ENCODE data around the gene CRISPLD2. TPM values are rescaled to one million over a fixed set of nuclear protein-coding genes. Genes with fewer than 3 reads are reported as not detected.

The CRISPLD2 gene
- total RNA-seq, 4 donors from 2014 or later: 19.6 to 319 (median 84.3) TPM

DNA sequence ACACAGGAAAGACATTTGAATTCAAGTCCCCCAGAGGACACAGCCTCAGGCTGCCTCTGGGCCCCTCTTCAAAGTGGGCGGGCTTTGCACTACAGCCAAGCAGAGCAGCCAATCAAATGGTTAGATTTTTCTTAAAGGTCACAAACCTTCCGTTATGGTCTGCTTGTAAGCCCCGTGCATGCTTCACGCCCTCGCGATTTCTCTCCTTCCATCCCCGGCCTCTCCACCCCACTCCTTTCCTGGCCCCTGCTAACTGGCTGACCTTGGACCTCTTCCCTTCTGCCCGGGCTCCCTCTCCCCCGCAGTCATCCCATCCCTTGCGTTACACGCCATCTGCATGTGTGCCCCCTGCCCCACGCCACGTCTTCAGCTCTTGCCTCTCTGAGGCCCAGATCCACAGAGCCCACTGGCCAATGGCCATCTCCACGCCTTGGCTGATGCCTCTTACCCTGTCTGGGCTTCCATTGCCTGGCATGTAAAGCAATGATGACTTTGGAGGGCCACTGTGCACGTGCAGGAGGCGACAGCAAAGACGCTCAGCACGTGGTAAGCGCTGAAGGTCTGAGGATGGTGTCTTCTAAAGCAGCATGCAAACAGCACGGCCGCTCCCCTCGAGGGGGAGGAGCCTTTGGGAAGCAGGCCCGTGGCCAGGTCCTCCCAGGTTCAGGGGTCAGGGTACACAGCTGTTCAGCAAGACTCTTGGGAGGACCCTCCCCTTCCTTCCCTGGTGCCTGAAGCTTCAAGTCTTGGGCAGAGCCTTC, 104.7 kb downstream of the CRISPLD2 start:
- TF ChIP-seq, protein P1, sequence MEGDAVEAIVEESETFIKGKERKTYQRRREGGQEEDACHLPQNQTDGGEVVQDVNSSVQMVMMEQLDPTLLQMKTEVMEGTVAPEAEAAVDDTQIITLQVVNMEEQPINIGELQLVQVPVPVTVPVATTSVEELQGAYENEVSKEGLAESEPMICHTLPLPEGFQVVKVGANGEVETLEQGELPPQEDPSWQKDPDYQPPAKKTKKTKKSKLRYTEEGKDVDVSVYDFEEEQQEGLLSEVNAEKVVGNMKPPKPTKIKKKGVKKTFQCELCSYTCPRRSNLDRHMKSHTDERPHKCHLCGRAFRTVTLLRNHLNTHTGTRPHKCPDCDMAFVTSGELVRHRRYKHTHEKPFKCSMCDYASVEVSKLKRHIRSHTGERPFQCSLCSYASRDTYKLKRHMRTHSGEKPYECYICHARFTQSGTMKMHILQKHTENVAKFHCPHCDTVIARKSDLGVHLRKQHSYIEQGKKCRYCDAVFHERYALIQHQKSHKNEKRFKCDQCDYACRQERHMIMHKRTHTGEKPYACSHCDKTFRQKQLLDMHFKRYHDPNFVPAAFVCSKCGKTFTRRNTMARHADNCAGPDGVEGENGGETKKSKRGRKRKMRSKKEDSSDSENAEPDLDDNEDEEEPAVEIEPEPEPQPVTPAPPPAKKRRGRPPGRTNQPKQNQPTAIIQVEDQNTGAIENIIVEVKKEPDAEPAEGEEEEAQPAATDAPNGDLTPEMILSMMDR (IDR thresholded peaks at IDR 0.05): no peak
- TF ChIP-seq POLR2A (IDR thresholded peaks at IDR 0.05): no peak
- peak in 1 of 3 donors; percentile 72 for DNase-seq
- H3K27ac ChIP-seq: peak overlapping the region in 2 of 4 donors; percentile 16 to 25
- no peaks in the 10 kb centered on the region for H3K9me3 ChIP-seq
- no peak overlapping the region for H3K4me3 ChIP-seq
- H3K4me1 ChIP-seq: peaks cover 0 to 33% (median 0%) of the 10 kb centered on the region in 4 donors
- H3K36me3 ChIP-seq: no peaks in the 10 kb centered on the region
- H3K27me3 ChIP-seq: no peaks in the 10 kb centered on the region

DNA sequence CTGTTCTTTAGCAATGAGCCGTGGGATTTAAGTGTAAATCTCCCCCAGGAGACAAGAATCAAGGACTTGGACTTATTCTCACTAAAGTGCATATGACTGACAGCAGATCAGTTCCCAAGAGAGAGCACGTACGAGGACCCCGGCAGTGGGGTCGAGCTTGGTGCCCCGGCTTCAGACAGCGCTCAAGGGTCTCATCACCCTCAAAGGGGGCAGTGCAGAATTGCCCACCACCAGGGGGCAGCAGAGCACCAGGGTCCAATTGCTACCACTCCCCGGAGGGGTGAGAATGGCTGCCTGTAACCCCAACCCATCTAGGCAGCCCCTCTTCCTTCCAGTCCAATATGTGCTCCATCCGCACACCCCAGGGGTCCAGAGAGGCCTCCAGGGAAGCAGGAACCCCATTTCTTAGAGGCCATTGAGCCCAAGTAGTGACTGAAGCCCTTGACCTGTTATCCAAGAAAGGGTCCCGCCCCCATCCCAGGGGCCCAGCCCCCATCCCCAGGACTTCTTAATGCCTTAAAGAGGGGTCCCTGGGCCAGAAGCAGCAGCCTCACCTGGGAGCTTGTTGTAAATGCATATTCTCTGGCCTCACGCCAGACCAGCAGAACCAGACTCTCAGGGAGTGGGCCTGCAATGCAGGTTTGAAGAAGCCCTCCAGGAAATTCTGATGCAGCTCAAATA, 105.4 kb downstream of the CRISPLD2 start:
- peak; percentile 51 to 78 (median 76) for DNase-seq
- Histone ChIP-seq H3K4me1 (peaks cover 0 to 34% (median 0%) of the 10 kb centered on the region in 4 donors), H3K27ac (no peak overlapping the region), H3K4me3 (no peak overlapping the region), H3K27me3 (no peaks in the 10 kb centered on the region), H3K36me3 (no peaks in the 10 kb centered on the region), H3K9me3 (no peaks in the 10 kb centered on the region)
- TF ChIP-seq, protein P1 (IDR thresholded peaks at IDR 0.05): peak; percentile 34 to 78 (median 70)
- TF ChIP-seq POLR2A (IDR thresholded peaks at IDR 0.05): no peak

DNA sequence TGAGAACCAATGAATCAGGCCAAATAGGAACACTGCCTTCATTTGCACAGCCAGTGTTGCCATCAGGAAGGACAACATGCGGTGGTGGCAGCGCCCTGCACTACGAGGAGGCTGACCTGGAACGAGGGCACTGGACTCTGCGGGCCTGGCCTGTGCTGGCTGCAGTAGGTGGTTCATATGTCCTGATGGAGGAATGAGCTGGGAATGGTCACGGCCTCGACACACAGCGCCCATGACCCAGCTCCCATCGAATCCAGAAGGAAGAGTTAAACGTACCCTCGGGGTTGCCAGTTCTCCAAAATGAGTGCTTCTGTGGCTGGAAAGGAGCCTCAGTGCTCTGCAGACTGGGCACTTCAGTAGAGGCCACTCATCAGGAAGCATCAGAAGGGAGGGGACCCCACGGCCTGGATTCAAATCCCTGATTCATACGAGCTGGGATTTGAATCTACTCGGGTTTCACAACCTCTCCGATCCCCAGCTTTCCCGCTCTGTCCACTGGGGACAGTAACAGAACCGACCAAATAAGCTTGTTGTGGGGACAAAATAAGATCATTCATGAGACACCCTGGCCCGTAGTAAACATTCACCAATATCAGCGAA, 106.1 kb downstream of the CRISPLD2 start:
- TF ChIP-seq, protein P1 (IDR thresholded peaks at IDR 0.05): no peak
- no peak for TF ChIP-seq POLR2A (IDR thresholded peaks at IDR 0.05)
- no peak overlapping the region for H3K27ac ChIP-seq
- H3K4me3 ChIP-seq: no peak overlapping the region
- no peak for DNase-seq
- H3K27me3 ChIP-seq: no peaks in the 10 kb centered on the region
- peaks cover 0 to 34% (median 0%) of the 10 kb centered on the region in 4 donors for H3K4me1 ChIP-seq
- no peaks in the 10 kb centered on the region for H3K9me3 ChIP-seq
- H3K36me3 ChIP-seq: no peaks in the 10 kb centered on the region

DNA sequence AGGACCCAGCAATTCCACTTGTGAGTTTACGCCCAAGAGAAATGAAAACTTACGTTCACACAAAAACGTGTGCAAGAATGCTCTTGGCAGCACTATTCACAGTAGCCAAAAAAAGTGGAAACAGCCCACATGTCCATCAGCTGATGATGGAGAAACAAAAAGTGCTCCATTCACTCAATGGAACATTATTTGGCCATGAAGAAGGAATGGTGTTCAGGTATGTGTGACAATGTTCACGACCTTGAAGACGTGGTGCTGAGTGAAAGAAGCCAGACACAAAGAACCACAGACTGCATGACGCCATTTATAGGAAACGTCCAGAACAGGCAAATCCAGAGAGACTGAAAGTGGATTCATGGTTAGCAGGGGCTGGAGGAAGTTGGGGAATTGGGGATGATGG, 106.7 kb downstream of the CRISPLD2 start:
- no peaks in the 10 kb centered on the region for H3K9me3 ChIP-seq
- TF ChIP-seq, protein P1 (IDR thresholded peaks at IDR 0.05): no peak
- TF ChIP-seq POLR2A (IDR thresholded peaks at IDR 0.05): no peak
- no peak for DNase-seq
- H3K4me3 ChIP-seq: no peak overlapping the region
- no peaks in the 10 kb centered on the region for H3K27me3 ChIP-seq
- peaks cover 0 to 34% (median 0%) of the 10 kb centered on the region in 4 donors for H3K4me1 ChIP-seq
- no peaks in the 10 kb centered on the region for H3K36me3 ChIP-seq
- H3K27ac ChIP-seq: no peak overlapping the region

DNA sequence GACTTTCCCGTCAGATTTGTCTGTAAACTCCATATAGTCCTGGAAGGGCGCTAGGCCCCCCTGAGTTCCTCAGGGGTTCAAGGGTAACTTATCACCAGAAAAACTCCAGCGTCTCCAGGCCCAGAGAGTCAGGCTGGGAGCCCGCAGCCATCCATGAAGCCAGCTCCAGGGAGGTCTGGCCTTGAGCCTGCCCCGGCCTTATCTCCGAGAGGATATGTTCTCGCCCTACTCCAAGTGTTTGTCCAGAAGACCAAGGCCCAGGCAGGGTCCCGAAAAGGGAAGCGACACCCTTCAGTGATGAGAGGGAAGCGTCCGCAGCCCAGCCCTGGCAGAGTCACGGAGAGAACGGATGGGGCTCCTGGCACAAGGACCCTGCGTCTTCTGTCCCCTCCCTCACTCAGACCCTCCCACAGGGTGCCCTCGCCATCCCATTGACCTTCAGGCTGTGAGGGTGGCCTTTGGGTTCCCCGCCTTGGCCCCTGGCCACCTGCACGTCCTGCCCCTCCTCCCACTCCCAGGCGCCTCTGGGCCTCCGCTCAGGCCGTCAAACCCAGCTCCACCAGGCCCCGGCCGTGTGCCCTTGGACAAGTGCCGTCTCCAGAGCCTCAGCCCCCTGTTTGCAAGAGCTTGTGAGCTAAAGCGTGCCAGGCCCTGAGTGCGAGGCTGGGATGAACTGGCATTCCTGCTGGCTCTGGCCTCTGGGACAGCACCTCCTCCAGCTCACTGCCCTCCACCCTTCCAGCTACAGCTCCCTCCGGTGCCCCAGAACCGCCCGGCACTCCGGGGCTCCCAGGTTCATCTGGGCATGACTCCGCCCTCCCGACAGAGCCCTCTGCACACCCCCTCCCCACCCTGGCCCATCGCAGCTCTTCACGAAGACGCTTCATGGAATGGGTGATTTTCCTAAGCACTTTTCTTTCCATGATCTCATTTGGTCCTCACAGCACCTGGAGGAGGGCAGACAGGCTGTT, 108.1 kb downstream of the CRISPLD2 start:
- no peak for DNase-seq
- no peak overlapping the region for H3K4me3 ChIP-seq
- no peaks in the 10 kb centered on the region for H3K9me3 ChIP-seq
- H3K4me1 ChIP-seq: peaks cover 0 to 28% (median 0%) of the 10 kb centered on the region in 4 donors
- H3K27me3 ChIP-seq: no peaks in the 10 kb centered on the region
- no peak for TF ChIP-seq POLR2A (IDR thresholded peaks at IDR 0.05)
- TF ChIP-seq, protein P1 (IDR thresholded peaks at IDR 0.05): no peak
- H3K36me3 ChIP-seq: no peaks in the 10 kb centered on the region
- peak overlapping the region in 2 of 4 donors; percentile 27 to 39 for H3K27ac ChIP-seq

All from Peyer's patch (tissue), 4 donors.